A673 (cell line): Measurements from ENCODE around the gene TM2D3.

Experiments used
- EZH2 ChIP-seq: fragments of 200-600 bp; sonication (generic); IDR thresholded peaks from 2 replicates; pipeline ENCODE4 v1.6.1; 2017; ENCODE audit warnings: borderline replicate concordance, low read depth, mild to moderate bottlenecking, mixed read lengths, antibody characterized with exemption, low read length; ENCODE audit not compliant: poor library complexity, severe bottlenecking
- TF ChIP-seq, protein P1 (sequence below): fragments of 300-800, 200-600 bp; sonication (generic); conservative IDR thresholded peaks from 2 replicates; pipeline ENCODE4 v1.5.1; 2017; ENCODE audit warnings: low read depth, mild to moderate bottlenecking, antibody characterized with exemption, low read length, moderate library complexity, mixed read lengths

GRCh38 chr15:101694261-101694660 lies 42.1 kb upstream of the TM2D3 start:
- TF ChIP-seq, protein P1, sequence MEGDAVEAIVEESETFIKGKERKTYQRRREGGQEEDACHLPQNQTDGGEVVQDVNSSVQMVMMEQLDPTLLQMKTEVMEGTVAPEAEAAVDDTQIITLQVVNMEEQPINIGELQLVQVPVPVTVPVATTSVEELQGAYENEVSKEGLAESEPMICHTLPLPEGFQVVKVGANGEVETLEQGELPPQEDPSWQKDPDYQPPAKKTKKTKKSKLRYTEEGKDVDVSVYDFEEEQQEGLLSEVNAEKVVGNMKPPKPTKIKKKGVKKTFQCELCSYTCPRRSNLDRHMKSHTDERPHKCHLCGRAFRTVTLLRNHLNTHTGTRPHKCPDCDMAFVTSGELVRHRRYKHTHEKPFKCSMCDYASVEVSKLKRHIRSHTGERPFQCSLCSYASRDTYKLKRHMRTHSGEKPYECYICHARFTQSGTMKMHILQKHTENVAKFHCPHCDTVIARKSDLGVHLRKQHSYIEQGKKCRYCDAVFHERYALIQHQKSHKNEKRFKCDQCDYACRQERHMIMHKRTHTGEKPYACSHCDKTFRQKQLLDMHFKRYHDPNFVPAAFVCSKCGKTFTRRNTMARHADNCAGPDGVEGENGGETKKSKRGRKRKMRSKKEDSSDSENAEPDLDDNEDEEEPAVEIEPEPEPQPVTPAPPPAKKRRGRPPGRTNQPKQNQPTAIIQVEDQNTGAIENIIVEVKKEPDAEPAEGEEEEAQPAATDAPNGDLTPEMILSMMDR: no peak
- TF ChIP-seq EZH2: no peak
